H1 (cell line): ENCODE measurements around the gene POTEF.
"Not testable (repeated sequence)": the region's sequence is repeated elsewhere in the genome, so short reads cannot be mapped to it uniquely, and the experiment has no call there.

ENCODE experiments used
- EGR1 ChIP-seq: IDR thresholded peaks from 2 replicates; pipeline ENCODE4 v1.6.1; 2011; ENCODE audit warnings: low read depth, low read length, borderline replicate concordance
- HDAC6 ChIP-seq: IDR thresholded peaks from one replicate; pipeline ENCODE4 v1.7.1; 2012; ENCODE audit warnings: low read depth, mild to moderate bottlenecking, inconsistent platforms, low read length, moderate library complexity
- JUND ChIP-seq: IDR thresholded peaks from 2 replicates; pipeline ENCODE4 v1.6.1; 2011; ENCODE audit warnings: mild to moderate bottlenecking, improper control_type of control experiment, low read length
- NRF1 ChIP-seq: IDR thresholded peaks from 2 replicates; pipeline ENCODE4 v1.6.1; 2011; ENCODE audit warnings: mild to moderate bottlenecking, low read depth, low read length, improper control_type of control experiment
- POLR2A ChIP-seq, 2 experiments: IDR thresholded peaks; 1 replicate in 1 of 2; 2 replicates in 1 of 2; pipeline ENCODE4 v1.6.1; 2011; ENCODE audit warnings: low read depth in 2 of 2, low read length in 2 of 2, mild to moderate bottlenecking in 2 of 2; ENCODE audit errors: control extremely low read depth in 1 of 2
- TF ChIP-seq, protein P1 (sequence below), 3 experiments: IDR thresholded peaks; 1 replicate in 2 of 3; 2 replicates in 1 of 3; pipeline versions ENCODE4 v1.5.1 to v1.6.1; 2011; ENCODE audit warnings: low read length in 3 of 3, mild to moderate bottlenecking in 3 of 3, inconsistent platforms in 2 of 3, low read depth in 1 of 3, moderate library complexity in 1 of 3; ENCODE audit not compliant: insufficient read depth in 1 of 3; ENCODE audit errors: control extremely low read depth in 1 of 3

- not testable (repeated sequence) for TF ChIP-seq POLR2A (IDR thresholded peaks at IDR 0.05; ENCODE audit: control extremely low read depth in 1 of 2, low read depth in 2 of 2, low read length in 2 of 2); HDAC6; EGR1; JUND; NRF1
- TF ChIP-seq, protein P1, sequence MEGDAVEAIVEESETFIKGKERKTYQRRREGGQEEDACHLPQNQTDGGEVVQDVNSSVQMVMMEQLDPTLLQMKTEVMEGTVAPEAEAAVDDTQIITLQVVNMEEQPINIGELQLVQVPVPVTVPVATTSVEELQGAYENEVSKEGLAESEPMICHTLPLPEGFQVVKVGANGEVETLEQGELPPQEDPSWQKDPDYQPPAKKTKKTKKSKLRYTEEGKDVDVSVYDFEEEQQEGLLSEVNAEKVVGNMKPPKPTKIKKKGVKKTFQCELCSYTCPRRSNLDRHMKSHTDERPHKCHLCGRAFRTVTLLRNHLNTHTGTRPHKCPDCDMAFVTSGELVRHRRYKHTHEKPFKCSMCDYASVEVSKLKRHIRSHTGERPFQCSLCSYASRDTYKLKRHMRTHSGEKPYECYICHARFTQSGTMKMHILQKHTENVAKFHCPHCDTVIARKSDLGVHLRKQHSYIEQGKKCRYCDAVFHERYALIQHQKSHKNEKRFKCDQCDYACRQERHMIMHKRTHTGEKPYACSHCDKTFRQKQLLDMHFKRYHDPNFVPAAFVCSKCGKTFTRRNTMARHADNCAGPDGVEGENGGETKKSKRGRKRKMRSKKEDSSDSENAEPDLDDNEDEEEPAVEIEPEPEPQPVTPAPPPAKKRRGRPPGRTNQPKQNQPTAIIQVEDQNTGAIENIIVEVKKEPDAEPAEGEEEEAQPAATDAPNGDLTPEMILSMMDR (IDR thresholded peaks at IDR 0.05; ENCODE audit: control extremely low read depth in 1 of 3, insufficient read depth in 1 of 3, low read depth in 1 of 3, low read length in 3 of 3), result not testable (repeated sequence)
These were observed 12.8 kb upstream of the POTEF start for GRCh38 chr2:130141645-130142370.
